ENCODE data around the gene LYPD5.

The LYPD5 gene

DNA sequence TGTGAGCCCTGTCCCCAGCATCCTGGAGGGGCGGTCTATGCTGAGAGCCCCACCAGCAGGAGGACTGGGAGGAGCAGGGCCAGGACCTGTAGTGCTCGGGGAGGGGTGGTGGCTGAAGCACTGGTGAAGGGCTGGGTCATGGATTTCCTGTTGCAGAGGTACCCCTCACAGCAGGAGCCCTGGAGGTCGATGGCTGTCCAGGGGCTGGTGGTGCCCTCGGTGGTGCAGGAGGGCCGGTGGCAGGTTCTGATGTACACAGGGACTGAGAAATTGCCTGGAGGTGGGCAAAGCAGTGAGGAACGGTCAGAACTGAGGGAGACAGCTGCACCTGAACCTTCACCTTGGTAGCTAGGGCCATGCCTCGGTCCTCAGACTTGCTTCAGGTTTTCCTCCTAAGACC lies 4.7 kb downstream of the LYPD5 start:
- no peak overlapping the region for H3K4me3 ChIP-seq (ENCODE audit: low read depth, low read length)
- CTCF ChIA-PET, result interaction anchor here (1.0 to 1.8 kb wide), 6 partner anchors 10 to 53 kb away, joined by 3 to 7 read pairs (median 4); no protein-coding TSS in a partner anchor
- no peak for DNase-seq (ENCODE audit: low read depth, low spot score)
- POLR2A ChIA-PET, result no interaction called here
- TF ChIP-seq, protein P1, sequence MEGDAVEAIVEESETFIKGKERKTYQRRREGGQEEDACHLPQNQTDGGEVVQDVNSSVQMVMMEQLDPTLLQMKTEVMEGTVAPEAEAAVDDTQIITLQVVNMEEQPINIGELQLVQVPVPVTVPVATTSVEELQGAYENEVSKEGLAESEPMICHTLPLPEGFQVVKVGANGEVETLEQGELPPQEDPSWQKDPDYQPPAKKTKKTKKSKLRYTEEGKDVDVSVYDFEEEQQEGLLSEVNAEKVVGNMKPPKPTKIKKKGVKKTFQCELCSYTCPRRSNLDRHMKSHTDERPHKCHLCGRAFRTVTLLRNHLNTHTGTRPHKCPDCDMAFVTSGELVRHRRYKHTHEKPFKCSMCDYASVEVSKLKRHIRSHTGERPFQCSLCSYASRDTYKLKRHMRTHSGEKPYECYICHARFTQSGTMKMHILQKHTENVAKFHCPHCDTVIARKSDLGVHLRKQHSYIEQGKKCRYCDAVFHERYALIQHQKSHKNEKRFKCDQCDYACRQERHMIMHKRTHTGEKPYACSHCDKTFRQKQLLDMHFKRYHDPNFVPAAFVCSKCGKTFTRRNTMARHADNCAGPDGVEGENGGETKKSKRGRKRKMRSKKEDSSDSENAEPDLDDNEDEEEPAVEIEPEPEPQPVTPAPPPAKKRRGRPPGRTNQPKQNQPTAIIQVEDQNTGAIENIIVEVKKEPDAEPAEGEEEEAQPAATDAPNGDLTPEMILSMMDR (IDR thresholded peaks at IDR 0.05; ENCODE audit: insufficient read depth, low read length, missing control alignments), result no peak

DNA sequence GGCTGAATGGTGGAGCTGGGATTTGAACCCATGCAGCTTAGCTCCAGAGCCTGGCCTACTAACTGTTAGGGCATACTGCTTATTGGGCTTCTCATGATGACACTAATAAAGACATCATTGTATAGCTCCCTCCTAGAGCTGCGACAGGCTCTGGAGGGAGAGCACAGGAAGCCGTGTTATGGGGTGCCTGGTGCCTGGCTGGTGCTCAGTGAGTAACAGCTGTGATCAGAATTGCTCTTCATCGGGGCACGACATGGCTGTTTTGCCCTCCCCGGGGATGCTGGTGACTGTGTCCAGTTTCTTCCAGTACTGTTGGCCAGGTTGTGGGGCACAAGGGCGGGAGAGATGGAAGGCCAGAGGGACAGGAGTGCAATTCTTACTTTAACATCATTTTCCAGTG lies 5.1 kb downstream of the LYPD5 start:
- DNase-seq (ENCODE audit: low read depth, low spot score), result no peak
- CTCF ChIA-PET, result interaction anchor here (1.0 to 1.8 kb wide), 8 partner anchors 10 to 129 kb away, joined by 3 to 7 read pairs (median 4); no protein-coding TSS in a partner anchor
- POLR2A ChIA-PET, result no interaction called here
- H3K4me3 ChIP-seq (ENCODE audit: low read depth, low read length), result no peak overlapping the region
- TF ChIP-seq, protein P1 (IDR thresholded peaks at IDR 0.05; ENCODE audit: insufficient read depth, low read length, missing control alignments), result no peak

DNA sequence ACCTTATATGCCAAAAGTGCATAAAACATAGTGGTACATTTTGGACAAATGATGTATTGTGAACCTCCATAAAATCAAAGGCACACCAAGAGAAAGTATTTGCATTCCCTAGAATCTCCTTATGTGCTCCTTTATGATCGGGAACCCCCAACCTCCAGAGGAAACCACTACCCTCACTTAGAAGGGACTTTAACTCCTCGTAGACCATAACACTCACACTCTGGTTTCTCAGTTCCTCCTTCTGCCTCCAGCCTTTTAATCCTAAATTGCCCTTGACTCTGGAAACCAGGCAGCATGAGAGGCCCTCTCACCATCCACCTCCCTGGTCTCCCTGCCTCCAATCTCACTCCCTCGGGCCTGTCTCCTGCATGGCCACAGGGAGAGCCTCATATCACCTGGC lies 11.7 kb downstream of the LYPD5 start:
- ChIA-PET CTCF (interaction anchor here (1.3 to 1.8 kb wide), 3 partner anchors 18 to 122 kb away, joined by 3 to 6 read pairs (median 3); no protein-coding TSS in a partner anchor), POLR2A (interaction anchor here (0.6 kb wide), 1 partner anchor 120 kb away, joined by 3 read pairs; the partner anchor contains the start of gene PLAUR)
- TF ChIP-seq, protein P1 (IDR thresholded peaks at IDR 0.05; ENCODE audit: insufficient read depth, low read length, missing control alignments), result no peak

DNA sequence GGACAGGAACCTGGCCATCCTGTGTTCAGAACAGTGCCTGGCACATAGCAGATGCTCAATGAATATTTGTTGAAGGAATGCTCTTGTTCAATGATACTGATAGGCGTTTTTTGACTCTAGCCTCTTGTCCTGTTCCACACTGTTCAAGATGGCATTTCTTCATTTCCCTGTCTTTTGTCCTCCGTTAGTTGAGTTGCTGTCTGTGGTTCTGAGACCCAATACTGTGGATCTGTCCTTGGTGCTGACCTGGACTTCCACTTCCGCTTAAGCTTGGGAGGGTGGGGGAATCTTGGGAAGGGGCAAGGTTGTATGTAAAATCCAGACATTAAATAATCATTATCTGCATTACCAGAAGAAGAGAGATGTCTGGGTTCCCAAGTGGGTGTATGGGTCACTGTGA lies 13.2 kb downstream of the LYPD5 start:
- DNase-seq (ENCODE audit: low read depth, low spot score), result no peak
- ChIA-PET POLR2A (interaction anchor here (0.6 kb wide), 2 partner anchors 43 to 119 kb away, joined by 3 to 4 read pairs; partner anchors contain the start of gene PLAUR), CTCF (interaction anchor here (1.3 to 1.8 kb wide), 3 partner anchors 17 to 120 kb away, joined by 3 to 6 read pairs (median 3); no protein-coding TSS in a partner anchor)
- no peak overlapping the region for H3K4me3 ChIP-seq (ENCODE audit: low read depth, low read length)
- TF ChIP-seq, protein P1 (IDR thresholded peaks at IDR 0.05; ENCODE audit: insufficient read depth, low read length, missing control alignments), result no peak

More for the DNA sequence above, 11.7 kb downstream of the LYPD5 start:
- DNase-seq (ENCODE audit: low read depth, low spot score), result no peak
- H3K4me3 ChIP-seq (ENCODE audit: low read depth, low read length), result no peak overlapping the region

DNA sequence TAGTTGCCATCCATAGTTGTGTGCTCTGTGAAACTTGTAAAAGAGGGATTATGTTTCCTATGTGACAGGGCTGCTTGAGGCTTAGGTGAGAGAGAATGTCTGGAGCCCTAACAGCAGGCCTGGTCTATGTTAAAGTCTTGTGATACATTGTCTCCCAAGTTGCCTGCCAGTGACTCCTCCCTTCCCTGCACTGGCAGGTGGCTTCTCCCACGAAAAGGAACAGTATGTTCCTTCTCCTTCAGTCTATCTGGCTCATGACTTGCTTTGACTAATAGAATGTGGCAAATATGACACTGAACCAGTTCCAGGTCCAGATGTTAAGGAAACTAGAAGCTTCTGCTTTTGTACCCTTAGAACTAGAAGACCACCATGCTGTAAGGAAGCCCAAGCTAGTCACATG lies 15.6 kb downstream of the LYPD5 start:
- DNase-seq (ENCODE audit: low read depth, low spot score), result no peak
- POLR2A ChIA-PET, result no interaction called here
- TF ChIP-seq, protein P1 (IDR thresholded peaks at IDR 0.05; ENCODE audit: insufficient read depth, low read length, missing control alignments), result no peak
- H3K4me3 ChIP-seq (ENCODE audit: low read depth, low read length), result no peak overlapping the region
- CTCF ChIA-PET, result interaction anchor here (0.9 to 5.0 kb wide), 7 partner anchors 11 to 118 kb away, joined by 3 to 103 read pairs (median 4); no protein-coding TSS in a partner anchor

DNA sequence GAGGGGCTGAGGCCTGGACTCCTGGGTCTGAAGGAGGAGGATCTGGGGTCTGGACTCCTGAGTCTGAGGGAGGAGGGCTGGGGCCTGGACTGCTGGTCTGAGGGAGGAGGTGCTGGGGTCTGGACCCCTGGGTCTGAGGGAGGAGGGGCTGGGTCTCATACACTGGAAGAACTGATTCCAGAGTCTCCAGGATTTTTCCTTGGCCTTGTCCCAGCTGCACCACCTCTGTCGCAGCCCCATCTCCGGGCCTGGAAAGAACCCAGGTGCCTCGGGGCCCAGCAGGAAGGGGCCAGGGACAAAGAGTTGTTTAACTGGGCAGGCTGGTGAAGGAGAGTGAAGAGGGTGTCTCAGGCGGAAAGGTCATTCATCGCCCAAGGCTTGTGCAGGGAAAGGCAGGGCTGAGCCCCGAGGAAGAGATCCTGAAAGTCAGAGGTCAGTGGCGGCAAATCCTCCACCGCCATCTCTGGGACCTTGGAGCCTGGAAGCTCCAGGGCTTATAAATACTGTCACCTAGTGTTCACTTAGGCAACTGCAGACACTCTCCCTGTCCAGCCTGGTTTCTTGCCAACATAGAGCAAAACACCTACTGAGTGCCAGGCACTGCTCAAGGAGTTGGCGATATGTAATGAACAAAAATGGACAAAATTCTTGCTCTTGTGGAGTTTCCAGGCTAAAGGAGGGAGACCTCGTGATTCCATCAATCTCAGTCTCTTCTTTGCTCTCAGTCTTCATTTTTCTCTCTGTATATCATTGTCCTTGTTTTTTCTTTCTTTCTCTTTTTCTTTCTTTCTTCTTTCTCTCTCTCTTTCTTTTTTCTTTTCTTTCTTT lies 17.1 kb downstream of the LYPD5 start:
- no peak for DNase-seq (ENCODE audit: low read depth, low spot score)
- H3K4me3 ChIP-seq (ENCODE audit: low read depth, low read length), result no peak overlapping the region; the same call in 1 of the 2 replicates
- TF ChIP-seq, protein P1 (IDR thresholded peaks at IDR 0.05; ENCODE audit: insufficient read depth, low read length, missing control alignments), result peak; percentile 91
- CTCF ChIA-PET, result interaction anchor here (0.6 to 5.0 kb wide), 23 partner anchors 9 to 230 kb away, joined by 3 to 103 read pairs (median 4); partner anchors contain the start of gene PLAUR
- POLR2A ChIA-PET, result interaction anchor here (0.8 to 1.2 kb wide), 4 partner anchors 32 to 120 kb away, joined by 3 to 5 read pairs (median 4); partner anchors contain the start of gene PLAUR
